GM12878 (cell line): Measurements from ENCODE around the gene SSTR4. TPM values are rescaled to one million over a fixed set of nuclear protein-coding genes. Genes with fewer than 3 reads are reported as not detected.

Experiments
- ATAC-seq: fragments of 200-7000 bp; cut with Tn5 transposase; 3 replicates; pipeline ENCODE4 v1.9.1; 2020; ENCODE audit warnings: mild to moderate bottlenecking, moderate library complexity
- BruUV-seq: library from RNA; stranded (reverse); fragments of 400-500 nt; replicated peaks from 2 replicates; lab custom pipeline; 2021; lab: Mats Ljungman, UMichigan
- CTCF ChIA-PET: fragments of 300-600 bp; sonication (Branson Sonifier 250); formaldehyde crosslinking; extraction: SDS; loops from one replicate; lab custom pipeline; 2021; ENCODE audit warnings: inconsistent platforms; lab: Yijun Ruan, JAX
- POLR2A ChIA-PET: fragments of 350-600 bp; formaldehyde crosslinking; extraction: SDS; loops from one replicate; lab custom pipeline; 2021; ENCODE audit warnings: inconsistent platforms; lab: Charles Lee
- RAD21 ChIA-PET: fragments of 300-600 bp; sonication (Branson Sonifier 250); formaldehyde crosslinking; loops from one replicate; lab custom pipeline; 2023; ENCODE audit warnings: antibody characterized with exemption; ENCODE audit not compliant: unreplicated experiment; lab: Charles Lee
- SMC1A ChIA-PET: fragments of 300-600 bp; sonication (Branson Sonifier 250); formaldehyde crosslinking; loops from one replicate; lab custom pipeline; 2023; ENCODE audit not compliant: unreplicated experiment, uncharacterized antibody; lab: Charles Lee
- DNase-seq: peaks from one replicate; pipeline ENCODE4 v3.0.0-alpha.2; 2011; ENCODE audit warnings: low read depth, low spot score
- FAIRE-seq: peaks from 3 replicates; lab custom pipeline; 2011; peaks lifted over from hg19 to GRCh38; lab: Jason Lieb, UNC
- H2AFZ ChIP-seq: 2 replicates; pipeline ENCODE4 v1.6.0; 2011; ENCODE audit warnings: low read depth, low read length, control low read depth; ENCODE audit not compliant: control insufficient read depth
- H3K27ac ChIP-seq: 2 replicates; pipeline ENCODE4 v1.5.1; 2011; ENCODE audit warnings: control low read depth; ENCODE audit not compliant: control insufficient read depth, insufficient read depth
- H3K27me3 ChIP-seq, 2 experiments: replicated peaks in 1 of 2; 2 replicates each; pipeline versions ENCODE4 v1.6.0 to v1.6.1; 2011; ENCODE audit warnings: low read length in 1 of 2; ENCODE audit not compliant: control insufficient read depth in 2 of 2, insufficient read depth in 2 of 2
- H3K36me3 ChIP-seq, 2 experiments: 2 replicates each; pipeline ENCODE4 v1.5.1; 2011; ENCODE audit warnings: low read length in 1 of 2; ENCODE audit not compliant: control insufficient read depth in 2 of 2, insufficient read depth in 2 of 2
- H3K4me1 ChIP-seq: 2 replicates; pipeline ENCODE4 v1.6.1; 2011; ENCODE audit warnings: mild to moderate bottlenecking, low read length, moderate library complexity, mixed read lengths; ENCODE audit not compliant: control insufficient read depth, insufficient read depth
- H3K4me2 ChIP-seq: 2 replicates; pipeline ENCODE4 v1.6.0; 2011; ENCODE audit warnings: control low read depth; ENCODE audit not compliant: control insufficient read depth, insufficient read depth
- H3K4me3 ChIP-seq: fragments of 200-600 bp; sonication (generic); 2 replicates; pipeline ENCODE4 v1.5.1; 2016
- H3K79me2 ChIP-seq: 2 replicates; pipeline ENCODE4 v1.6.0; 2011; ENCODE audit warnings: low read length; ENCODE audit not compliant: control insufficient read depth, insufficient read depth
- H3K9ac ChIP-seq: 2 replicates; pipeline ENCODE4 v1.8.0; 2011; ENCODE audit warnings: low read length, control low read depth, mixed read lengths; ENCODE audit not compliant: control insufficient read depth, insufficient read depth
- H3K9me3 ChIP-seq: replicated peaks from 3 replicates; pipeline ENCODE4 v1.5.1; 2011; ENCODE audit warnings: mild to moderate bottlenecking, low read length; ENCODE audit not compliant: control insufficient read depth, insufficient read depth
- H4K20me1 ChIP-seq: 2 replicates; pipeline ENCODE4 v1.6.0; 2011; ENCODE audit not compliant: control insufficient read depth, insufficient read depth
- CTCF ChIP-seq, 3 experiments: IDR thresholded peaks in 2 of 3; conservative IDR thresholded peaks in 1 of 3; 2 replicates each; pipeline ENCODE4 v1.5.1; 2011; ENCODE audit warnings: low read depth in 3 of 3, low read length in 3 of 3, mild to moderate bottlenecking in 3 of 3, control low read depth in 2 of 3, moderate library complexity in 2 of 3, inconsistent platforms in 1 of 3, mixed read lengths in 1 of 3; ENCODE audit not compliant: control insufficient read depth in 2 of 3, insufficient read depth in 1 of 3; ENCODE audit errors: extremely low read depth in 1 of 3
- PBX3 ChIP-seq: IDR thresholded peaks from 2 replicates; pipeline ENCODE4 v1.6.1; 2011; ENCODE audit warnings: mild to moderate bottlenecking, low read depth, low read length, moderate library complexity; ENCODE audit not compliant: insufficient replicate concordance
- RAD21 ChIP-seq: IDR thresholded peaks from 2 replicates; pipeline ENCODE4 v1.6.1; 2011; ENCODE audit warnings: mild to moderate bottlenecking, low read depth, low read length, moderate library complexity; ENCODE audit not compliant: insufficient read depth
- WGBS: methylation state at CpG from one replicate; pipeline ENCODE4 v1.1.6; 2016; ENCODE audit warnings: low lambda C conversion rate; ENCODE audit not compliant: insufficient replicate concordance, insufficient coverage; ENCODE audit errors: missing lambda C conversion rate; 5-methylcytosine and 5-hydroxymethylcytosine counted together
- in situ Hi-C: fragments of 300-500 bp; cut with MboI; formaldehyde crosslinking; loops from 9 replicates; pipeline ENCODE4 v1.14.3; 2018; ENCODE audit warnings: mixed read lengths
- intact Hi-C: fragments of 100-400 bp; cut with micrococcal nuclease; formaldehyde crosslinking; loops from one replicate; pipeline ENCODE4 v1.14.2; 2022; ENCODE audit not compliant: unreplicated experiment
- polyA plus RNA-seq, 11 experiments: library from polyadenylated mRNA; depleted of rRNA in 4 of 11; unstranded in 6 of 11; stranded (reverse) in 5 of 11; fragments of >200 nt; fragmentation: Nextera tagmentation in 4 of 11; fragmentation: Illumina TruSeq in 1 of 11; extraction: Ambion mirVana in 4 of 11; extraction: Trizol in 1 of 11; gene quantifications; 1 replicate in 1 of 11; 2 replicates in 10 of 11; pipeline versions ENCODE4 v1.2.1 to v1.2.3, GENCODE V29; 2011 to 2016; ENCODE audit warnings: inconsistent platforms in 2 of 11, missing spikeins in 2 of 11, low read depth in 1 of 11
- total RNA-seq, 4 experiments: library from RNA; depleted of rRNA in 3 of 4; stranded (reverse); fragments of >200 nt in 3 of 4; fragmentation: Illumina TruSeq in 1 of 4; extraction: Trizol in 1 of 4; gene quantifications; 2 replicates each; pipeline versions ENCODE4 v1.2.1 to v1.2.3, GENCODE V29; 2013 to 2021

SSTR4 gene
- total and polyA plus RNA-seq, 10 of the 15 experiments (the other 5 are each of a cell fraction or from before 2014, with no cell fraction given) = not detected

GRCh38 chr20:23020230-23021018 is 14.7 kb upstream of the SSTR4 start (continued):
- TF ChIP-seq PBX3 = no peak
- TF ChIP-seq, all 136 proteins: peak for 0

- ChIA-PET SMC1A (no interaction called here), RAD21 (interaction anchor here (1.4 kb wide), 1 partner anchor 330 kb away, joined by 3 read pairs; no protein-coding TSS in a partner anchor), POLR2A (no interaction called here)
- FAIRE-seq (no peak), ATAC-seq (no peak), DNase-seq (no peak)
- H4K20me1 ChIP-seq = no peaks in the 10 kb centered on the region
- no peaks in the 10 kb centered on the region for H3K9me3 ChIP-seq
- no peak overlapping the region for H3K4me2 ChIP-seq
- no peak overlapping the region for H2AFZ ChIP-seq
- 47% methylated on average over 1 of the region's 1 CpG for WGBS
- H3K4me1 ChIP-seq = no peaks in the 10 kb centered on the region
- in situ Hi-C loops = no loop called here
- no TSS peak for BruUV-seq
- TF ChIP-seq PBX3 (no peak), RAD21 (0 out of 2 replicates have a peak, but pooled peaks have one; percentile 16), CTCF (IDR thresholded peaks at IDR 0.05 in 2 of 3, conservative IDR thresholded peaks at IDR 0.05 in 1 of 3; ENCODE audit: control insufficient read depth in 2 of 3, extremely low read depth in 1 of 3, insufficient read depth in 1 of 3, low read depth in 3 of 3, low read length in 3 of 3) (peak in 1 of 3 experiments; percentile 6; a peak in 1 of 6 replicates)
- TF ChIP-seq, all 136 proteins: peak for 2
- Histone ChIP-seq H3K4me3 (no peak overlapping the region), H3K27me3 (no peaks in the 10 kb centered on the region; a peak in 2 of 4 replicates), H3K9ac (no peak overlapping the region), H3K27ac (no peak overlapping the region), H3K79me2 (no peaks in the 10 kb centered on the region), H3K36me3 (no peaks in the 10 kb centered on the region)
- CTCF ChIA-PET = no interaction called here
- intact Hi-C loops = no loop called here
Measured at GRCh38 chr20:23021541-23021940, 13.6 kb upstream of the SSTR4 start.
